Activated CD8-positive, alpha-beta T cell treated with anti-CD3 and anti-CD28 coated beads for 36 hours (primary cell): ENCODE results near the gene GK2. TPM values are rescaled to one million over a fixed set of nuclear protein-coding genes. Genes with fewer than 3 reads are reported as not detected.

ENCODE experiments used
- ATAC-seq: fragments of 200-7000 bp; cut with Tn5 transposase; one replicate; pipeline ENCODE4 v1.10.0; 2021; ENCODE audit warnings: mild to moderate bottlenecking, moderate library complexity
- CTCF ChIA-PET: fragments of 350-600 bp; sonication (Branson Sonifier 250); formaldehyde crosslinking; loops from one replicate; lab custom pipeline; 2021; ENCODE audit warnings: antibody characterized with exemption; lab: Charles Lee
- POLR2A ChIA-PET: fragments of 350-600 bp; sonication (Branson Sonifier 250); formaldehyde crosslinking; loops from one replicate; lab custom pipeline; 2021; ENCODE audit warnings: antibody characterized with exemption; lab: Charles Lee
- DNase-seq: peaks from one replicate; pipeline ENCODE4 v3.0.0-alpha.2; 2020
- H3K27ac Mint-ChIP-seq: one replicate; pipeline ENCODE4 v1.8.0; 2021; ENCODE audit warnings: mild to moderate bottlenecking, mixed read lengths
- H3K27me3 Mint-ChIP-seq: one replicate; pipeline ENCODE4 v1.8.0; 2021; ENCODE audit warnings: mixed read lengths
- H3K36me3 Mint-ChIP-seq: one replicate; pipeline ENCODE4 v1.8.0; 2021; ENCODE audit warnings: low read depth, mixed read lengths
- H3K4me1 Mint-ChIP-seq: one replicate; pipeline ENCODE4 v1.8.0; 2021; ENCODE audit warnings: low read depth, mixed read lengths
- H3K4me3 Mint-ChIP-seq: one replicate; pipeline ENCODE4 v1.8.0; 2021; ENCODE audit warnings: mild to moderate bottlenecking, moderate library complexity, mixed read lengths
- H3K9me3 Mint-ChIP-seq: one replicate; pipeline ENCODE4 v1.8.0; 2021; ENCODE audit warnings: mixed read lengths
- intact Hi-C: fragments of 100-400 bp; cut with micrococcal nuclease; formaldehyde crosslinking; loops from one replicate; pipeline ENCODE4 v1.10.0; 2022
- total RNA-seq, 2 experiments: library from RNA; stranded (reverse); gene quantifications; one replicate each; pipeline ENCODE4 v1.2.3, GENCODE V29; 2021
- TF ChIP-seq, protein P1 (sequence below): fragments of 200-600 bp; IDR thresholded peaks from one replicate; pipeline ENCODE4 v1.8.0; 2022; ENCODE audit warnings: antibody characterized with exemption, mild to moderate bottlenecking

The GK2 gene
- total RNA-seq, 2 experiments from 2014 or later, result not detected

DNA sequence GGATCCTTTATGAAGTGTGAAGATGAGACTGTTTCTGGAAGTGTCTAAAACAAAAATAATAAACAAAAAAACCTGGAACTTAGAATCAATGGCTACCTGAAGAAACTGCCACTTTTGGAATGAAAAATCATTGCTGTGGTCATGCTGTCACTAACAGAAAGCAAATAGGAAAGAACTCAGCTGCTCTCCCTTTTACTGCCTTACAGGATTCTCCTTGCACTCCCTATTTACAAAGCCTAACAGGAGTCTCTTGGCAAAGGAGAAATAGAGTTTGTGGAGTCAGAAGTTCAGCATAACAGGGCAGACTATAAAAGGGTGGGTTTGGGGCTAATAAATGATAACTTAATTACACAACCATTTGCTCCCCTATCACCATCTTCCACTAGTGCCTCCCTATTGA, 19.0 kb upstream of the GK2 start:
- Mint-ChIP-seq H3K27ac (no peak overlapping the region), H3K36me3 (no peaks in the 10 kb centered on the region), H3K27me3 (no peaks in the 10 kb centered on the region), H3K9me3 (no peaks in the 10 kb centered on the region), H3K4me1 (no peaks in the 10 kb centered on the region), H3K4me3 (no peak overlapping the region)
- TF ChIP-seq, protein P1, sequence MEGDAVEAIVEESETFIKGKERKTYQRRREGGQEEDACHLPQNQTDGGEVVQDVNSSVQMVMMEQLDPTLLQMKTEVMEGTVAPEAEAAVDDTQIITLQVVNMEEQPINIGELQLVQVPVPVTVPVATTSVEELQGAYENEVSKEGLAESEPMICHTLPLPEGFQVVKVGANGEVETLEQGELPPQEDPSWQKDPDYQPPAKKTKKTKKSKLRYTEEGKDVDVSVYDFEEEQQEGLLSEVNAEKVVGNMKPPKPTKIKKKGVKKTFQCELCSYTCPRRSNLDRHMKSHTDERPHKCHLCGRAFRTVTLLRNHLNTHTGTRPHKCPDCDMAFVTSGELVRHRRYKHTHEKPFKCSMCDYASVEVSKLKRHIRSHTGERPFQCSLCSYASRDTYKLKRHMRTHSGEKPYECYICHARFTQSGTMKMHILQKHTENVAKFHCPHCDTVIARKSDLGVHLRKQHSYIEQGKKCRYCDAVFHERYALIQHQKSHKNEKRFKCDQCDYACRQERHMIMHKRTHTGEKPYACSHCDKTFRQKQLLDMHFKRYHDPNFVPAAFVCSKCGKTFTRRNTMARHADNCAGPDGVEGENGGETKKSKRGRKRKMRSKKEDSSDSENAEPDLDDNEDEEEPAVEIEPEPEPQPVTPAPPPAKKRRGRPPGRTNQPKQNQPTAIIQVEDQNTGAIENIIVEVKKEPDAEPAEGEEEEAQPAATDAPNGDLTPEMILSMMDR, result no peak
- CTCF ChIA-PET, result no interaction called here
- POLR2A ChIA-PET, result no interaction called here
- ATAC-seq, result no peak
- DNase-seq, result no peak
- intact Hi-C loops, result no loop called here

DNA sequence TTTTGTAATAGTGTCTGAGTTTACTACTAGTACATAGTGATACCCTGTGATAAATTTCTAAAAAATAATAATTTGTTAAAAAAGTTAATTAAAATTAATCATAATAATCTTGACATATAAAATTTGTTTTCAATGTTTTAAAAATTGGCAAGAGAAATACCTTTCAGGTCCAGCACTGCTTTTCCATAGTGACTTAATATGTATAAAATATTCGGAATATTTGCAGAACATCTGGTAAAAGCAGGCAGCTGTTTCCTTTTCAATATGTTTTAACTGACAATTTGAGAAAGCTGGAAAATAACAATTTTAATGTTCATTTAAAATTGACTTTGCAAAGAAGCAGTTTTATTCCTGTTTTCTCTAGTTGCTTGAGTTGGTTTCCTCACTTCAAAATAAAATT, 17.6 kb upstream of the GK2 start:
- Mint-ChIP-seq H3K4me1 (no peaks in the 10 kb centered on the region), H3K9me3 (peaks cover 6% of the 10 kb centered on the region), H3K4me3 (no peak overlapping the region), H3K36me3 (no peaks in the 10 kb centered on the region), H3K27ac (no peak overlapping the region), H3K27me3 (no peaks in the 10 kb centered on the region)
- DNase-seq (no peak), ATAC-seq (no peak)
- ChIA-PET CTCF (interaction anchor here (1.4 kb wide), 1 partner anchor 15 kb away, joined by 4 read pairs; no protein-coding TSS in a partner anchor), POLR2A (no interaction called here)
- intact Hi-C loops, result no loop called here
- TF ChIP-seq, protein P1, result no peak

DNA sequence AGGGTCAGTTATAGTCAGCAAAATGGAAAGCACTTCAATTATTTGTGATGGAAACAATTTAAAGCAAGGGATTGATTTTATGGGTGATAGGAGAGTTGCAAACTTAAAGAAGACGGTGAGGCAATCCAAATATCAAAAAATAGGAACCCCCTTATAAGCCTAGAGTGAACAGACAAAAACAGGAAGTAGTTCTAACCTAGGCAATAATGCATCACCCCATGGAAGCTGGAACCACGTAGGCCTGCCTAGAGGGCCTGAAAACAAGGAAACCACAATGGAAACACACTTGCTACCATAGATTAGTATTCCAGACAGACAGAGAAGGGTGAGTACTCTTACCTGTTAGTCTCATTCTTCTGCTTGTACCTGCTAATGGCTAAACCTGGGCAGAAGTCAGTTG, 13.5 kb upstream of the GK2 start:
- no peaks in the 10 kb centered on the region for H3K36me3 Mint-ChIP-seq
- no peak for DNase-seq
- ATAC-seq, result no peak
- no peak overlapping the region for H3K4me3 Mint-ChIP-seq
- intact Hi-C loops, result no loop called here
- TF ChIP-seq, protein P1, result no peak
- no peak overlapping the region for H3K27ac Mint-ChIP-seq
- no peaks in the 10 kb centered on the region for H3K4me1 Mint-ChIP-seq
- POLR2A ChIA-PET, result no interaction called here
- CTCF ChIA-PET, result no interaction called here
- peaks cover 6% of the 10 kb centered on the region for H3K9me3 Mint-ChIP-seq
- no peaks in the 10 kb centered on the region for H3K27me3 Mint-ChIP-seq

DNA sequence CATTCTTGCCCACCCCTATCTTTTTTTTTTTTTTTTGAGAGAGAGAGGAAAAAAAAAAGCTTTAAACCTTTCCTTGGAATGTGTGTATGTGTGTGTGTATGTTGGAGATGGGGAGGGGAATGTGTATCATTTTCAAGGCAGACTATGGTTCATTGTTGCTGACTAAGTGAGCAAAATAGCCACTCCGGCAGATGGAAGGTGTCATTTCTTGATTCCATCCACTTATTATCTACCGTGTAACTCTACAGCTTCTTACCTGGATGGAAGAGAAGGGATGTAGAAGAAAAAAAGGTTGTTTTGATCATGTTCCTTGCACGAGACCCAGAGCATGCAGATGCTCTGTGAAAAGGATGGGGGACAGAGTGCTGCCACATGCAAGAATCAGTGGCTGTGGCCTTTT, 5.9 kb upstream of the GK2 start:
- Mint-ChIP-seq H3K9me3 (peaks cover 1% of the 10 kb centered on the region), H3K27ac (no peak overlapping the region), H3K36me3 (no peaks in the 10 kb centered on the region), H3K4me3 (no peak overlapping the region), H3K27me3 (no peaks in the 10 kb centered on the region), H3K4me1 (no peaks in the 10 kb centered on the region)
- CTCF ChIA-PET, result no interaction called here
- ATAC-seq (no peak), DNase-seq (no peak)
- intact Hi-C loops, result no loop called here
- TF ChIP-seq, protein P1, result no peak
- POLR2A ChIA-PET, result no interaction called here

DNA sequence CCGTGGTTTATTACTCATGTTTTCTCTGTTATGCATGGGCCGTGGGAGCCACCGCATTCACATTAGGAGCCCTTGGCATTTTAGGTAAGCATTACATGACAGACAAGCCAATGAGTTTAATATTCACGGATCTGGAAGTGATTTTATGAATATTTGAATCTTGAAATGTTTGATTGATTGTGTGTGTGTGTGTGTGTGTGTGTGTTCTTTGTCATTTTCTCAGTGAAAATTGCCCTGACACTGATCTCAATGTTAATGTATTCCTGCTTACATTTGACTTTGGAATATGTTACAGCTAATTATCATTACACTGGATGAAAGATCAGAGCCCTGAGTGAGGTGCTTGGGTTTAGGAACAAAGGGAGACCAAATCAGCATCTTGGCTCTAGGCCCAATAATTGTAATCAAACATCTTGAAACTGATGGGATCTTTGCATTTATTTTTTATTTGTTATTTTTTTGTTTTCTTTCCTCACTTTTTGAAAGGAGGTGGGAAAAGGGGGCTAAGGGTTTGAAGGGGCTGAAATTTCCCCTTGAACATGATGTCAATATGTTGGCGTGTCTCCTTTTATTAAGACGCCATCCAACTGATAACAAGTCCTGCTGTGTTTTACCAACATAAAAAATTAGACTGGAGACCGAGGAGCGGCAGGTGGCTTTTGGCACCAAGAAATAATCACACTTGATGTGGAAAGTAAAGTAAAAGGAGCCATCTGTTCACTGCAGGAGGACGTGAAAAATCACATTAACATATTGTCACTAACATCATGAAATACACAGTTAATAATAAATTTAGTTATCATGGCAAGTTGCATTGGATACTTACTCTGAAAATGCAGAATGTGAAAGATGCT, 5.2 kb upstream of the GK2 start:
- Mint-ChIP-seq H3K4me1 (no peaks in the 10 kb centered on the region), H3K9me3 (peaks cover 1% of the 10 kb centered on the region), H3K27me3 (no peaks in the 10 kb centered on the region), H3K36me3 (no peaks in the 10 kb centered on the region), H3K27ac (no peak overlapping the region), H3K4me3 (no peak overlapping the region)
- ATAC-seq, result no peak
- intact Hi-C loops, result no loop called here
- ChIA-PET POLR2A (no interaction called here), CTCF (no interaction called here)
- DNase-seq, result no peak
- TF ChIP-seq, protein P1, result no peak
